Neuron (in vitro differentiated cells): Measurements from ENCODE around the gene E4F1.
A peak's percentile ranks its signal among the peaks of the same experiment; 100 is the strongest.

ENCODE experiments used
- H2AFZ ChIP-seq: one replicate; pipeline ENCODE4 v1.6.1; 2013; ENCODE audit warnings: low read depth, mild to moderate bottlenecking, inconsistent platforms, low read length, moderate library complexity
- H3K27me3 ChIP-seq: one replicate; pipeline ENCODE4 v1.6.1; 2013; ENCODE audit warnings: low read length; ENCODE audit not compliant: insufficient read depth
- H3K36me3 ChIP-seq: one replicate; pipeline ENCODE4 v1.6.1; 2013; ENCODE audit warnings: low read length; ENCODE audit not compliant: insufficient read depth
- H3K4me1 ChIP-seq: one replicate; pipeline ENCODE4 v1.6.1; 2013; ENCODE audit warnings: low read length; ENCODE audit not compliant: insufficient read depth
- H3K4me3 ChIP-seq: 2 replicates; pipeline ENCODE4 v1.5.1; 2013; ENCODE audit warnings: mild to moderate bottlenecking, low read length, moderate library complexity
- H3K9me3 ChIP-seq: one replicate; pipeline ENCODE4 v1.6.1; 2013; ENCODE audit warnings: low read length

E4F1 gene

DNA sequence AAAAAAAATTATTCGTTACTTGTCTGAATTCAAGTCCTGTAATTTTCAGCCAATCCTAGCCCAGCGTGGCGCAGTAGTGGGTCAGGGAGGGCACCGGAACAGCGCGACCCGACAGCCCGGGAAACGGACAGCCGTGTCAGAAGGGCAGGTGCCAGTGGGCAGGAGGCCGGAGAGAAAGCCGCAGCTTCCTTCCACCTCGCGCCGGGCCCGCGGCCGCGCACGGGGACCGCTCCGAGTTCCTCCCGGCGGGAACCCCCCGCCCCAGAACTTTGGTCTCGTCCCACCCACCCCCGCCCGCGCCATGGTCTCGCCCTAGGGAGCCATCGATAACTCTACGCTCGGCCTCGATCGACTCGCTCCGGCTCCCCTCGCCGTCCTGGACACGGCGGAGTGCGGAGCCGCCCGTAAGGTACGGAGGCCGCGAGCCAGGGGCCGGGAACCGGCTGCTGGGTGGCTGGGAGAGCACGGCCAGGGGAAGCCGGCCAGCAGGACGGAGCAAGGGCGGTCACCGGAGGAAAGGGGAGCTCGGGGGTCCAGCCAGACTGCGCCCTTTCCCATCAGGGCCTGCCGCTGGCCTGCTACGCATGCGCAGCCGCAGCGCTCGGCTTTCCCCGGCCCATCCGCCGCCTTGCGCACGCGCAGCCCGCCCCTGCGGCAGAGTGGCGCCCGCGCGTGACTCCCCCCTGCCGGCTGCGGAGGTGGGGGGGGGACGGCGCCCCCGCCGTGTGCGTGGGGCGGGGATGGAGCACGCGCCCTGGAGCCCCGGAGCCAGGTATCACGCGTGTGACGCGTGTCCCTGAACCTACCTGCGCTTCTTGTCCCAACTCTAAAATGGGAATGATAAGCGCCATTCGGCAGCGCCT, 18.1 kb upstream of the E4F1 start, which contains the start of gene MLST8:
Gene MLST8, plus strand, starts transcription at position 351 of the 863 bp plus-strand sequence. CDS start 632 bp downstream, outside the sequence.
- H2AFZ ChIP-seq = peak within 1 kb of the TSS; percentile 11
- peaks cover 26% of the 10 kb centered on the region for H3K36me3 ChIP-seq
- peaks cover 11% of the 10 kb centered on the region for H3K4me1 ChIP-seq
- no peaks in the 10 kb centered on the region for H3K27me3 ChIP-seq
- H3K9me3 ChIP-seq = no peaks in the 10 kb centered on the region
- peak within 1 kb of the TSS; percentile 85 for H3K4me3 ChIP-seq

DNA sequence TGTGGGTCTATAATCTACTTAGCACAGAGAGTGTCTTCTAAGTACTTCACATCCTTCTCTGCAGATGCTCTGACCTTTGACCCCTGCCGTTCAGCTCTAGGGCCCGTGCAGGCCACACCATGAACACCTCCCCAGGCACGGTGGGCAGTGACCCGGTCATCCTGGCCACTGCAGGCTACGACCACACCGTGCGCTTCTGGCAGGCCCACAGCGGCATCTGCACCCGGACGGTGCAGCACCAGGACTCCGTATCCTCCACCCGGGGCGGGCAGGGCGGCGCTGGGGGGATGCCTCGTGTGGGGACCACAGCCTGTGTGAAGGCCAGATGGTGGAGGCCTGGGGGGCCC, 17.5 kb upstream of the E4F1 start:
- peak overlapping the region; percentile 11 for H2AFZ ChIP-seq
- peak overlapping the region; percentile 85 for H3K4me3 ChIP-seq
- H3K4me1 ChIP-seq = peaks cover 11% of the 10 kb centered on the region
- H3K9me3 ChIP-seq = no peaks in the 10 kb centered on the region
- peaks cover 33% of the 10 kb centered on the region for H3K36me3 ChIP-seq
- no peaks in the 10 kb centered on the region for H3K27me3 ChIP-seq

DNA sequence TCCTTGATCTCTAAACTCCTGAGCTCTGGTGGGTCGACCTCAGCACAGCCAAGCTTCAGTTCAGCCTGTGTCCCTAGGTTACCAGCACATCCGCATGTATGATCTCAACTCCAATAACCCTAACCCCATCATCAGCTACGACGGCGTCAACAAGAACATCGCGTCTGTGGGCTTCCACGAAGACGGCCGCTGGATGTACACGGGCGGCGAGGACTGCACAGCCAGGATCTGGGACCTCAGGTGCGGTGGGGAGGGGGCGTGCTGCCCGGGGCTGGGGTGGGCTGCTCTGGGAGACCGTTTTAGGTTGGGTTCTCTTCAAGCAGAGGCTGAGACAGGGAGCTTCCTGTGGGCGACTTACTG, 17.0 kb upstream of the E4F1 start:
- Histone ChIP-seq H3K9me3 (no peaks in the 10 kb centered on the region), H3K4me1 (peaks cover 11% of the 10 kb centered on the region), H3K4me3 (peak overlapping the region; percentile 85), H3K27me3 (no peaks in the 10 kb centered on the region), H3K36me3 (peaks cover 33% of the 10 kb centered on the region), H2AFZ (no peak overlapping the region)

DNA sequence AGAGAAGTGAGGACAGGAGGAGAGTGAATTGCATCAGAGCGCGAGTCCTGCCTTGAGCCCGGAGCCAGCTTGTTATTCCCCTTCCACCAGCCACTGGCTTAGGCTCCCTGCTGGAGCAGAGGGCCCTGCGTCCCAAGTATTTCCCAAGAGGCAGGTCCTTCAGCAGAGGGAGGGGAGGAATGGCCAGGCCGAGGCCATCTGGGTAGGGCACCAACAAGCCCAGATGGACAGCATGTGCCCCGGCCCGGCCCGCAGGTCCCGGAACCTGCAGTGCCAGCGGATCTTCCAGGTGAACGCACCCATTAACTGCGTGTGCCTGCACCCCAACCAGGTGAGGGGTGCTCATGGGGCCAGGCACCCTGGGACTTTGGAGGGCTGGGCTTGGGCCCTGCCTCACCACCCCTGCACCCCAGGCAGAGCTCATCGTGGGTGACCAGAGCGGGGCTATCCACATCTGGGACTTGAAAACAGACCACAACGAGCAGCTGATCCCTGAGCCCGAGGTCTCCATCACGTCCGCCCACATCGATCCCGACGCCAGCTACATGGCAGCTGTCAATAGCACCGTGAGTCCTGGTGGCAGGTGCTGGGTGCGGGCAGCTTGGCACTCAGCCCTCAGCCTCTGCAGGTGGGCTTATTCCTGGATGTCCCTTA, 16.5 kb upstream of the E4F1 start:
- Histone ChIP-seq H3K9me3 (no peaks in the 10 kb centered on the region), H3K36me3 (peaks cover 37% of the 10 kb centered on the region), H3K4me3 (no peak overlapping the region), H3K4me1 (peaks cover 11% of the 10 kb centered on the region), H2AFZ (no peak overlapping the region), H3K27me3 (no peaks in the 10 kb centered on the region)

DNA sequence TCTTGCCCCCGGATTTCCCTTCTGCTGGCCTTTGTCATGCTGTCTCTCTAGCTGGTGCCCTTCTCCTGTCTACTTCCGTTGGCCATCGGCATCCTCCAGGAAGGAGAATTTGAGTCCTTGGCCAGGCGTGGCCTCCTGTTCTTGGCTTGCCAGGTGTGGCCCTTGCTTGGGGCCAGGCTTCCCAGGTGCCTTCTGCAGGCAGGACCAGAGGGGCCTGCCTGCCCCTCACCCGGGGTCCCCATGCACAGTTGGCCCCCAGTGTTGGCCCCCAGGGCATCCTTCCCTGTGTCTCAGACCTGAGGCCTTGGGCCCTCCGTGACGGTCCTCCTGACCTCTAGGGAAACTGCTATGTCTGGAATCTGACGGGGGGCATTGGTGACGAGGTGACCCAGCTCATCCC, 15.5 kb upstream of the E4F1 start:
- Histone ChIP-seq H3K4me1 (peaks cover 18% of the 10 kb centered on the region), H2AFZ (no peak overlapping the region), H3K27me3 (no peaks in the 10 kb centered on the region), H3K4me3 (no peak overlapping the region), H3K36me3 (peaks cover 47% of the 10 kb centered on the region), H3K9me3 (no peaks in the 10 kb centered on the region)

DNA sequence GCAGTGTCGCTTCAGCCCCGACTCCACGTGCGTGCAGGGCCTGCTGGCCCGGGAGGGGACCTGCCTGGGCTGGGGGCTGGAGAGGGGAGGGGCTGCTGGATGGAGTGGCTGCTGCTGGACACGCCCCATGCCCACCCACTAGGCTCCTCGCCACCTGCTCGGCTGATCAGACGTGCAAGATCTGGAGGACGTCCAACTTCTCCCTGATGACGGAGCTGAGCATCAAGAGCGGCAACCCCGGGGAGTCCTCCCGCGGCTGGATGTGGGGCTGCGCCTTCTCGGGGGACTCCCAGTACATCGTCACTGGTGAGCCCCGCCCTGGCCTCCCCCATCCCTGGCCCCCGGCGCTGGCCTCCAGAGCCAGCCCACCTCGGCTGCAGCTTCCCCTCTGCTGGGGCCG, 15.1 kb upstream of the E4F1 start:
- Histone ChIP-seq H2AFZ (no peak overlapping the region), H3K36me3 (peaks cover 47% of the 10 kb centered on the region)

DNA sequence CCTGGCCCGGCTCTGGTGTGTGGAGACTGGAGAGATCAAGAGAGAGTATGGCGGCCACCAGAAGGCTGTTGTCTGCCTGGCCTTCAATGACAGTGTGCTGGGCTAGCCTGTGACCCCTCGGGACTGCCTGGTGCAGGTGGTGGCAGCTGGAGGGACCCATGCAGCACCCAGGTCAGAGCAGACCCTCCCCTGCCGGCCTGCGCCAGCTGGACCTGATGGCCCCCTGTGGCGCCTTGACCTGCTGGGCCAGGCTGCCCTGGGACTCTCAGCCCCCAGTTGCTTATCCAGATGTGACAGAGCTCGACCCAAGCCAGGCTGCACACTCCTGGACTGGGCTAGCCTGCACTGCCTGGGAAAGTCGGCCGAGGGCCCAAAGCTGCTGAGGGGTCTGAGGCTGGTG, 14.6 kb upstream of the E4F1 start:
- H3K36me3 ChIP-seq = peaks cover 47% of the 10 kb centered on the region
- peaks cover 27% of the 10 kb centered on the region for H3K4me1 ChIP-seq
- H2AFZ ChIP-seq = no peak overlapping the region
- H3K4me3 ChIP-seq = no peak overlapping the region
- no peaks in the 10 kb centered on the region for H3K9me3 ChIP-seq
- no peaks in the 10 kb centered on the region for H3K27me3 ChIP-seq

More for the DNA sequence above, 15.1 kb upstream of the E4F1 start:
- Histone ChIP-seq H3K4me3 (no peak overlapping the region), H3K4me1 (peaks cover 22% of the 10 kb centered on the region), H3K27me3 (no peaks in the 10 kb centered on the region), H3K9me3 (no peaks in the 10 kb centered on the region)

DNA sequence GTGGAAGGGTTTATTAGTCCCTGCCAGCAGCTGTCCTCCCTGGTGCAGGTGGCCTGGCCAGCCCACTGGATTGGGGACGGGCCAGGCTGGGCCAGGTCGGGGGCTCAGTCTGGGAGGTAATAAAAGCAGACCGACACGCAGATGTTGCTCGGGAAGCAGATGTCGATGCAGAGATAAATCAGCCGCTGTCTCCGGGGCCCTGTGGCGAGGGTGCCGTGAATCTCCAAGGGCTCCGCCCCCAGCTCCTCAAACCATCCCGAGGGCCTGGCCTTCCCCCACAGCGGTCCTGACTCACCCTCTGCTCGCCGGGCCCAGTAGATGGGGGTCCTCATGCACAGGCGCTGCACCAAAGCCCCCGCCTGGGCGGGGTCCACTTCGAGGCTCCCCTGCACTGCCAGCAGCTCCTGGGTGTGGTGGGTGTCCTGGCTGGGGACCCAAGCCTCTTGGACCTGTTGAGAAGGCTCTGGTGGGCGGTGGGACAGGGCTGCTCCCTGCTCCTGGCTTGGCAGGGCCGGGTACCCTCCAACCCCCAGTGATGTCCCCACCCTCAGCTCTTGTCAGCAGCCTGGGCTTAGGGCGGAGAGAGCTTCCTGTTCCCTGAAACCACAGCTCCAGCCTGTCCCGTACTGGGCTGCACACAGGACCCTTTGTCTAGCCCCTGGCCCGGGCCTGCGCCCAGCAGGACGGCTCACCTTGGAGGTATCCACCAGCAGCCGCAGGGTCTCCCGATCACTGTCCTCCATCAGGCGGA, 14.0 kb upstream of the E4F1 start:
- Histone ChIP-seq H3K36me3 (peaks cover 47% of the 10 kb centered on the region), H2AFZ (no peak overlapping the region), H3K27me3 (no peaks in the 10 kb centered on the region), H3K4me1 (peaks cover 27% of the 10 kb centered on the region), H3K9me3 (no peaks in the 10 kb centered on the region), H3K4me3 (no peak overlapping the region)

DNA sequence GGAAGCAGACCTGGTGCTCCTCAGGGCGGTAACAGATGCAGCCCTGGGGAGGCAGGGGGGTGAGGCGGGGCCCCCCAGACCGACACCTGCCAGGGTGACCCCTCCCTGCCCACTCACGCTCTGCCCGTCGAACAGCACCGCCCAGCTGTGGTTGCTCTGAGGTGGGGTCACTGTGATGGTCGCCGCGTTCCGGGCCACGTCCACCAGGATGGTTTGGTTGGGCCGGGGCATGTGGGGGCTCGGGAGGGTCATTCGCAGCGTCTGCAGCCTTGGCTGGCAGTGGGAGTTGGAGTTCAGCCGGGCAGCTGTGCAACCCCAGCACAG, 13.4 kb upstream of the E4F1 start:
- Histone ChIP-seq H3K36me3 (peaks cover 47% of the 10 kb centered on the region), H3K27me3 (no peaks in the 10 kb centered on the region), H3K4me1 (peaks cover 23% of the 10 kb centered on the region), H3K9me3 (no peaks in the 10 kb centered on the region), H2AFZ (no peak overlapping the region), H3K4me3 (no peak overlapping the region)

DNA sequence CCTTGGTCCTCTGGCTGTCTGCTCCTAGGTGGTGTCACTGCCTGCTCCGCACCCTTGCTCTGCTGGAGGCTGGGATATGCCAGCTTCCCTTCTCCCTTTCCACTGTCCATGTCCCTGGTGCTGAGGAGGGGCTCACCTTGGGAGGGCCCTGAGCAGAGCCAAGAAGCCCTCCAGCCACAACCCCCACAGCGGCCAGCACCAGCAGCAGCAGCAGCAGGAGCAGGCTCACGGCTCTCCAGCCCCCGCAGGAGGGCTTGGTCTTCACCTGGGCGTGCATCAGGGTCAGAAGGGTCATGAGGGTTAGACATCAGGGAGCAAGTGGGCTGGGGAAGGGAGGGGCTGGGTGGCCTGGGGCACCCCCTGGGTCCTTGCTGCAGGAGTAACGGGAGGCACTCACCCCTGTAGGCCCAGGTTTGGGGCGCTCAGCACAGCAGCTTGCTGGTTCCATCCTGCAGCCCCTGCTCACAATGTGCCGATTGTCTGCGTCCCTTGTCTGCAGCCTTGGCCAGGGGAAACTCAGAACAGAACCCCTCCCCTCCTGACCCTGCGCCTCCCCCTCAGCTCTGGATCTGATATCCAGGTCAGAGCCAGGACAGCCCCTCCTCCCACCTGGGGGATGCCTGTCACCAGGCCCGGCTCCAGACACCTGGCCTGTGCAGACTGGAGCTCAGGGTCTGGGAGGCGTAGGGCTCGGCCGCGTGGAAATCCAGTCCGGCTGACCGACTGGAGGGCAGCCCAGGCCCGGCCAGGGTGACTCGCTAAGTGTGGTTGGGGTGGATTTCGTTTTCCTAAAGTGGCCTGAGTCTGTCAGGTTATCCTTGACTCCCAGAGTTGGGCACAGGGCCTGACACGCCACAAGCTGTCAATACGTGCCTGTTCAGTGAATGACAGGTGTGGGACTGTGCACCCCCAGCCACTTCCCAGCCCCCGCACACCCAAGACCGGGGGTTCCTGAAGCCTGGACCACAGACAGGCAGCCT, 12.7 kb upstream of the E4F1 start, which contains the start of gene BRICD5:
Gene BRICD5, minus strand, starts transcription at position 478 of the 980 bp plus-strand sequence. Its CDS starts 30 bp downstream, at position 448.
- Histone ChIP-seq H2AFZ (no peak within 1 kb of the TSS), H3K9me3 (no peaks in the 10 kb centered on the region), H3K36me3 (peaks cover 47% of the 10 kb centered on the region), H3K4me3 (no peak within 1 kb of the TSS), H3K4me1 (peaks cover 23% of the 10 kb centered on the region), H3K27me3 (no peaks in the 10 kb centered on the region)

DNA sequence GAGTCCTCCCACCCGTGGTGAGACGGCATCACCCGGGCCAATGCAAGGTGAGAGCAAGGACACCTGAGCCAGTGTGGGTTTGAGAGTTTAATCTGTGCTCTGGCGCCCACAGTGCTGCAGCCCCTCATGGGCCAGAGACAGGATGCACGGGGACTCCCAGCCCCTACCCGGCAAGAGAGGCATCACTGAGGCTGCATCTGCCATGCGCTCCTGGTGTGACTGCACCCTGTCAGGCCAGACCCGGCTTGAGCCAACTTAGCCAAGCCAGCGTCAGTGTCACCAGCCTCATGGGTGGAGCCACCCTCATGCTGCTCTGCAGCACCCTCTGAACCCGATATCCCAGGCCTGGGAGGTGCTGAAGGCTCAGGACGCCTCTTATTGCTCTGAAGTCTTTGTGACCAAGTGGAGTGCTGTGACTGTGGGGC, 11.5 kb upstream of the E4F1 start:
- peaks cover 45% of the 10 kb centered on the region for H3K36me3 ChIP-seq
- H3K9me3 ChIP-seq = no peaks in the 10 kb centered on the region
- H2AFZ ChIP-seq = no peak overlapping the region
- peaks cover 16% of the 10 kb centered on the region for H3K4me1 ChIP-seq
- no peaks in the 10 kb centered on the region for H3K27me3 ChIP-seq
- H3K4me3 ChIP-seq = no peak overlapping the region
